K562 (cell line): ENCODE data around the gene SMIM35. TPM values are rescaled to one million over a fixed set of nuclear protein-coding genes. Genes with fewer than 3 reads are reported as not detected.

ENCODE experiments used
- ATAC-seq: fragments of 200-7000 bp; cut with Tn5 transposase; 3 replicates; pipeline ENCODE4 v1.9.1; 2020; ENCODE audit warnings: moderate library complexity
- BruUV-seq: library from RNA; stranded (reverse); fragments of 400-500 nt; replicated peaks from 2 replicates; lab custom pipeline; 2021; lab: Mats Ljungman, UMichigan
- CTCF ChIA-PET: fragments of 300-600 bp; formaldehyde crosslinking; extraction: SDS; loops from one replicate; lab custom pipeline; 2021; ENCODE audit warnings: low intra/inter-chr PET ratio; lab: Yijun Ruan, JAX
- POLR2A ChIA-PET: fragments of 300-600, 350-650 bp; sonication (Branson Sonifier 250); formaldehyde crosslinking; extraction: SDS; loops from one replicate; lab custom pipeline; 2021; ENCODE audit warnings: antibody characterized with exemption, inconsistent platforms; lab: Yijun Ruan, JAX
- DNase-seq, 4 experiments: peaks; one replicate each; pipeline versions ENCODE4 v3.0.0 to v3.0.0-alpha.2; 2011 to 2018; ENCODE audit warnings: low spot score in 3 of 4, mixed read lengths in 3 of 4; ENCODE audit errors: extremely low read depth in 1 of 4
- FAIRE-seq: peaks from 2 replicates; lab custom pipeline; 2011; peaks lifted over from hg19 to GRCh38; lab: Jason Lieb, UNC
- H2AFZ ChIP-seq: 2 replicates; pipeline ENCODE4 v1.6.0; 2011; ENCODE audit warnings: low read depth, low read length, control low read depth, inconsistent platforms
- H3K27ac ChIP-seq: fragments of 200-600 bp; 3 replicates; pipeline ENCODE4 v1.8.0; 2011; ENCODE audit warnings: low read depth, mild to moderate bottlenecking, control low read depth, inconsistent platforms, low read length, moderate library complexity, mixed read lengths; ENCODE audit errors: extremely low read depth
- H3K27me3 ChIP-seq, 2 experiments: fragments of 300-600 bp in 1 of 2; 2 replicates in 1 of 2; 3 replicates in 1 of 2; pipeline versions ENCODE4 v1.6.0 to v1.8.0; 2011; ENCODE audit warnings: inconsistent platforms in 2 of 2, low read length in 2 of 2, mild to moderate bottlenecking in 1 of 2, mixed read lengths in 1 of 2, moderate library complexity in 1 of 2; ENCODE audit not compliant: control insufficient read depth in 2 of 2, insufficient read depth in 2 of 2
- H3K36me3 ChIP-seq: fragments of 300-600 bp; 3 replicates; pipeline ENCODE4 v1.8.0; 2011; ENCODE audit warnings: mild to moderate bottlenecking, low read length, inconsistent platforms; ENCODE audit not compliant: control insufficient read depth, insufficient read depth
- H3K4me1 ChIP-seq, 2 experiments: fragments of 200-600 bp in 1 of 2; replicated peaks in 1 of 2; 2 replicates in 1 of 2; 3 replicates in 1 of 2; pipeline versions ENCODE4 v1.5.1 to v1.8.0; 2011; ENCODE audit warnings: inconsistent platforms in 2 of 2, low read length in 2 of 2, mild to moderate bottlenecking in 1 of 2, mixed read lengths in 1 of 2, moderate library complexity in 1 of 2; ENCODE audit not compliant: control insufficient read depth in 2 of 2, insufficient read depth in 2 of 2
- H3K4me2 ChIP-seq: 2 replicates; pipeline ENCODE4 v1.6.1; 2011; ENCODE audit warnings: low read length, control low read depth, inconsistent platforms, mixed read lengths; ENCODE audit not compliant: insufficient read depth
- H3K4me3 ChIP-seq: fragments of 200-600 bp; sonication (generic), shearing (Covaris generic); 2 replicates; pipeline ENCODE4 v1.5.1; 2016; ENCODE audit warnings: control low read depth, inconsistent platforms
- H3K79me2 ChIP-seq: fragments of 200-600 bp; 3 replicates; pipeline ENCODE4 v1.8.0; 2011; ENCODE audit warnings: low read length, inconsistent platforms; ENCODE audit not compliant: control insufficient read depth, insufficient read depth
- H3K9ac ChIP-seq, 2 experiments: 2 replicates each; pipeline versions ENCODE4 v1.6.0 to v1.6.1; 2011; ENCODE audit warnings: low read depth in 2 of 2, low read length in 2 of 2, control low read depth in 1 of 2, inconsistent platforms in 1 of 2, mild to moderate bottlenecking in 1 of 2, mixed read lengths in 1 of 2; ENCODE audit not compliant: insufficient read depth in 1 of 2
- H3K9me1 ChIP-seq: one replicate; pipeline ENCODE4 v1.6.0; 2011; ENCODE audit warnings: inconsistent platforms, mild to moderate bottlenecking, low read length, moderate library complexity; ENCODE audit not compliant: control insufficient read depth, insufficient read depth
- H3K9me3 ChIP-seq: replicated peaks from 2 replicates; pipeline ENCODE4 v1.5.1; 2011; ENCODE audit warnings: low read depth, low read length, inconsistent platforms; ENCODE audit not compliant: control insufficient read depth, insufficient read depth
- H4K20me1 ChIP-seq: replicated peaks from 2 replicates; pipeline ENCODE4 v1.6.1; 2011; ENCODE audit warnings: low read length, inconsistent platforms, mixed read lengths; ENCODE audit not compliant: control insufficient read depth, insufficient read depth
- FIP1L1 ChIP-seq: fragments of 200-400 bp; formaldehyde crosslinking; IDR thresholded peaks from 2 replicates; pipeline ENCODE4 v1.6.1; 2018; ENCODE audit warnings: mild to moderate bottlenecking, low read depth, low read length; ENCODE audit not compliant: poor library complexity, severe bottlenecking
- GABPA ChIP-seq: fragments of 200-800 bp; sonication (Bioruptor generic); conservative IDR thresholded peaks from 2 replicates; pipeline ENCODE4 v1.6.1; 2016; ENCODE audit warnings: low read depth, missing genetic modification characterization, missing compliant biosample characterization
- HLTF ChIP-seq: fragments of 450-650 bp; IDR thresholded peaks from 2 replicates; pipeline ENCODE4 v1.6.1; 2016
- ZNF197 ChIP-seq: fragments of 200-800 bp; sonication (Bioruptor generic); IDR thresholded peaks from 2 replicates; pipeline ENCODE4 v1.6.1; 2016; ENCODE audit warnings: low read depth, missing genetic modification characterization, missing compliant biosample characterization
- WGBS: fragments of 100-300 bp; shearing (Covaris generic); methylation state at CpG from one replicate; pipeline ENCODE4 v1.1.6; 2016; ENCODE audit warnings: low coverage, mixed read lengths; ENCODE audit not compliant: insufficient coverage; ENCODE audit errors: missing lambda C conversion rate; 5-methylcytosine and 5-hydroxymethylcytosine counted together
- in situ Hi-C: fragments of 300-500 bp; cut with MboI; formaldehyde crosslinking; loops from 4 replicates; pipeline ENCODE4 v1.15.0; 2018; ENCODE audit warnings: inconsistent platforms, mixed read lengths
- intact Hi-C: fragments of 100-400 bp; cut with micrococcal nuclease; formaldehyde crosslinking; loops from 2 replicates; pipeline ENCODE4 v1.14.2; 2022
- polyA plus RNA-seq, 8 experiments: library from polyadenylated mRNA; depleted of rRNA in 4 of 8; stranded (reverse) in 5 of 8; unstranded in 3 of 8; fragments of >200 nt; fragmentation: Nextera tagmentation in 2 of 8; fragmentation: Illumina TruSeq in 1 of 8; extraction: Ambion mirVana in 2 of 8; extraction: Trizol in 1 of 8; gene quantifications; 2 replicates each; pipeline versions ENCODE4 v1.2.1 to v1.2.3, GENCODE V29; 2011 to 2014; ENCODE audit warnings: inconsistent platforms in 1 of 8, missing spikeins in 1 of 8
- total RNA-seq, 7 experiments: library from RNA; depleted of rRNA in 6 of 7; stranded (reverse); fragments of >200 nt in 6 of 7; fragmentation: Illumina TruSeq in 2 of 7; extraction: Trizol in 2 of 7; gene quantifications; 2 replicates each; pipeline versions ENCODE4 v1.2.1 to v1.2.3, GENCODE V29; 2011 to 2021; ENCODE audit warnings: low replicate concordance in 1 of 7

Gene SMIM35
- total and polyA plus RNA-seq, 9 of the 15 experiments (the other 6 are each of a cell fraction or from before 2014, with no cell fraction given) = 0.03 TPM; not detected in 7

DNA sequence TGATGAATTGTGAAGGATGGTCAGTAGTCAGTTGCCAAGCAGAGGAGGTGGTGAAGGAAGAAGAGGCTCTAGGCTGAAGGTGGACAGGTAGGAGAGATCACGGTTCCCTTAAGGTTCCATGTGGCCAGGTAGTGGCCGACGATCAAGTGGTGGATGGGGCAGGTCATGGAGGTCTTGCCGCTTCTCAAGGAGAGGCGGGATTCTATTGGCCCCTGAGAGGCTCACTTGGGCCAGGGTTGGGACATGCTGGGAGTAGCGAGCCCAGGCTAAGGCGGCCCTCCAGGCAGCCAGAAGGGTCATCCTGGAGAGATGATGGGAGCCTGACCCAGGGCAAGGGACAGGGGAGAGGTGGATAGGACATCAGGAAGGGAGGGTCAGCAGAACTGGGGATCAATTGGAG is 30.8 kb downstream of the SMIM35 start:
- ATAC-seq (no peak), DNase-seq (no peak), FAIRE-seq (no peak)
- Histone ChIP-seq H3K9me3 (no peaks in the 10 kb centered on the region), H4K20me1 (no peaks in the 10 kb centered on the region), H3K9ac (no peak overlapping the region), H3K4me2 (no peak overlapping the region), H3K79me2 (no peaks in the 10 kb centered on the region), H3K27me3 (peaks cover 17 to 44% of the 10 kb centered on the region in 2 experiments; a peak in 4 of 5 replicates), H3K36me3 (no peaks in the 10 kb centered on the region), H3K4me1 (peaks cover 15 to 33% of the 10 kb centered on the region in 2 experiments), H3K4me3 (no peak overlapping the region), H2AFZ (no peak overlapping the region), H3K9me1 (no peaks in the 10 kb centered on the region), H3K27ac (no peak overlapping the region)
- in situ Hi-C loops = loop anchor here (5.0 to 10.0 kb wide), 2 partner anchors 109 to 631 kb away; no protein-coding TSS in a partner anchor
- ChIA-PET POLR2A (no interaction called here), CTCF (no interaction called here)
- WGBS = 22% methylated on average over 7 of the region's 7 CpGs
- intact Hi-C loops = no loop called here
- TF ChIP-seq FIP1L1 = no peak
- no peak for TF ChIP-seq ZNF197 (CRISPR knock-in tag)
- no peak for TF ChIP-seq GABPA
- no peak for TF ChIP-seq HLTF
- BruUV-seq = no TSS peak
